HCT116 (cell line): ENCODE data around the gene FUCA2.

Experiments
- CTCF ChIP-seq, 3 experiments: fragments of 200-600 bp in 1 of 3; sonication (generic) in 1 of 3; IDR thresholded peaks in 2 of 3; conservative IDR thresholded peaks in 1 of 3; 2 replicates each; pipeline ENCODE4 v1.5.1; 2012 to 2017; ENCODE audit warnings: low read depth in 2 of 3, low read length in 2 of 3, antibody characterized with exemption in 1 of 3, borderline replicate concordance in 1 of 3, control low read depth in 1 of 3, mild to moderate bottlenecking in 1 of 3, mixed read lengths in 1 of 3, mixed run types in 1 of 3, moderate library complexity in 1 of 3; ENCODE audit not compliant: insufficient read depth in 1 of 3
- FOSL1 ChIP-seq: IDR thresholded peaks from 2 replicates; pipeline ENCODE4 v1.6.1; 2012; ENCODE audit warnings: low read depth
- JUND ChIP-seq: IDR thresholded peaks from 2 replicates; pipeline ENCODE4 v1.6.1; 2012
- POLR2A ChIP-seq: IDR thresholded peaks from 2 replicates; pipeline ENCODE4 v1.7.0; 2011; ENCODE audit warnings: borderline replicate concordance; ENCODE audit not compliant: insufficient read depth, insufficient read length; ENCODE audit errors: extremely low read depth
- RAD21 ChIP-seq: IDR thresholded peaks from 2 replicates; pipeline ENCODE4 v1.6.1; 2012; ENCODE audit warnings: low read depth, mild to moderate bottlenecking
- ZBTB33 ChIP-seq: IDR thresholded peaks from 2 replicates; pipeline ENCODE4 v1.6.1; 2011; ENCODE audit warnings: mild to moderate bottlenecking, low read length, moderate library complexity; ENCODE audit not compliant: insufficient replicate concordance; ENCODE audit errors: extremely low read depth

GRCh38 chr6:143546599-143546998 is 35.1 kb upstream of the FUCA2 start:
- TF ChIP-seq ZBTB33 (no peak), FOSL1 (no peak), POLR2A (no peak), CTCF (IDR thresholded peaks at IDR 0.05 in 2 of 3, conservative IDR thresholded peaks at IDR 0.05 in 1 of 3; ENCODE audit: borderline replicate concordance in 1 of 3, insufficient read depth in 1 of 3, low read depth in 2 of 3, low read length in 2 of 3) (no peak), JUND (no peak), RAD21 (no peak)
